Measurements from ENCODE around the gene TMEM132E. TPM values are rescaled to one million over a fixed set of nuclear protein-coding genes. Genes with fewer than 3 reads are reported as not detected.

Gene TMEM132E
- total and polyA plus RNA-seq, 2 of the 8 experiments (the other 6 are each of a cell fraction or from before 2014, with no cell fraction given) = 0.45 to 0.60 TPM

GRCh38 chr17:34622862-34623623 lies 43.7 kb downstream of the TMEM132E start:
- Histone ChIP-seq H4K5ac (ENCODE audit: insufficient read length, low read depth, low read length) (no peak overlapping the region), H2BK12ac (ENCODE audit: low read depth, low read length) (peak overlapping the region; percentile 68; the same call in 1 of the 2 replicates), H3K4ac (replicated peaks; ENCODE audit: insufficient read length, low read depth, low read length) (no peak overlapping the region), H3K4me1 (replicated peaks in 1 of 4; ENCODE audit: control insufficient read depth in 3 of 4, insufficient read depth in 4 of 4, low read length in 3 of 4) (peaks cover 2 to 21% (median 8%) of the 10 kb centered on the region in 4 experiments; a peak in 5 of 7 replicates), H3K27ac (ENCODE audit: low read depth, low read length) (no peak overlapping the region), H4K20me1 (replicated peaks in 1 of 2; ENCODE audit: control insufficient read depth in 1 of 2, insufficient read depth in 2 of 2, low read length in 2 of 2) (no peaks in the 10 kb centered on the region), H2BK120ac (replicated peaks; ENCODE audit: low read depth, low read length) (no peak overlapping the region), H3K9ac (replicated peaks in 1 of 4; ENCODE audit: extremely low read depth in 1 of 4, low read depth in 3 of 4, low read length in 3 of 4) (no peak overlapping the region), H4K91ac (replicated peaks; ENCODE audit: insufficient read length, low read length) (no peak overlapping the region), H2BK15ac (ENCODE audit: low read length) (0 out of 2 replicates have a peak overlapping the region, but pooled peaks have one; percentile 81), H3K18ac (ENCODE audit: extremely low read depth, low read length) (peak overlapping the region; percentile 78; the same call in 1 of the 2 replicates), H3K4me2 (ENCODE audit: insufficient read depth in 1 of 2, low read depth in 2 of 2, low read length in 2 of 2) (no peak overlapping the region), H2AK5ac (ENCODE audit: low read depth, low read length) (no peak overlapping the region; the same call in 1 of the 2 replicates), H2BK20ac (ENCODE audit: low read length) (no peak overlapping the region), H3K23me2 (ENCODE audit: low read depth, low read length) (no peaks in the 10 kb centered on the region), H3K27me3 (replicated peaks in 1 of 4; ENCODE audit: control insufficient read depth in 3 of 4, extremely low read depth in 1 of 4, insufficient read depth in 3 of 4, low read length in 3 of 4) (peaks cover 6 to 13% (median 9%) of the 10 kb centered on the region in 4 experiments), H2BK5ac (ENCODE audit: low read depth, low read length) (no peak overlapping the region), H3K4me3 (ENCODE audit: extremely low read depth in 1 of 4, insufficient read depth in 2 of 4, low read depth in 3 of 4, low read length in 4 of 4) (no peak overlapping the region), H4K8ac (ENCODE audit: extremely low read depth, insufficient read depth, low read length) (no peak overlapping the region; the same call in 1 of the 2 replicates), H3K79me2 (ENCODE audit: control insufficient read depth in 1 of 2, insufficient read depth in 2 of 2, low read length in 2 of 2) (no peaks in the 10 kb centered on the region), H2AFZ (ENCODE audit: low read length) (no peak overlapping the region), H3K23ac (ENCODE audit: insufficient read length) (no peak overlapping the region), H3K36me3 (ENCODE audit: control insufficient read depth in 2 of 4, insufficient read depth in 4 of 4, low read length in 3 of 4) (no peaks in the 10 kb centered on the region), H3K14ac (ENCODE audit: insufficient read length) (no peak overlapping the region), H3K9me3 (ENCODE audit: insufficient read depth in 2 of 2, low read depth in 1 of 2, low read length in 1 of 2) (no peaks in the 10 kb centered on the region), H3K79me1 (ENCODE audit: low read depth, low read length) (no peaks in the 10 kb centered on the region), H3K56ac (replicated peaks; ENCODE audit: insufficient read length, low read depth, low read length) (no peak overlapping the region)
- FAIRE-seq (no peak), DNase-seq (ENCODE audit: low read depth in 1 of 2, low spot score in 2 of 2) (no peak)
- CTCF ChIA-PET (ENCODE audit: partially characterized antibody) = interaction anchor here (0.6 to 4.1 kb wide), 5 partner anchors 9 to 60 kb away, joined by 3 to 26 read pairs (median 3); no protein-coding TSS in a partner anchor
- peak; percentile 55; the same call in 1 of the 2 replicates for TF ChIP-seq KDM1A (IDR thresholded peaks at IDR 0.05; ENCODE audit: borderline replicate concordance, low read length)
- no peak for TF ChIP-seq HDAC6 (IDR thresholded peaks at IDR 0.05; ENCODE audit: low read depth, low read length)
- no peak for TF ChIP-seq JUND (IDR thresholded peaks at IDR 0.05; ENCODE audit: low read length)
- TF ChIP-seq MAX (IDR thresholded peaks at IDR 0.05) = no peak
- POLR2A ChIA-PET (ENCODE audit: partially characterized antibody) = no interaction called here
- WGBS, 2 experiments (ENCODE audit: extremely low coverage in 1 of 2, insufficient coverage in 1 of 2, insufficient read length in 1 of 2, insufficient replicate concordance in 2 of 2, low coverage in 1 of 2, low lambda C conversion rate in 2 of 2, missing lambda C conversion rate in 1 of 2) = 94% methylated on average over 6 of the region's 10 CpGs; no CpG with 5 or more reads in 1 of the 2 experiments

All from H1 (cell line).